HUES64 (cell line): ENCODE data around the gene FKBP7.
"Not testable (repeated sequence)": the region's sequence is repeated elsewhere in the genome, so short reads cannot be mapped to it uniquely, and the experiment has no call there.

Experiments
- H3K27ac ChIP-seq: 2 replicates; pipeline ENCODE4 v1.7.0; 2013; ENCODE audit warnings: low read depth, low read length, inconsistent platforms
- H3K27me3 ChIP-seq: 2 replicates; pipeline ENCODE4 v1.6.1; 2013; ENCODE audit warnings: mild to moderate bottlenecking, low read length; ENCODE audit not compliant: insufficient read depth
- H3K36me3 ChIP-seq: 2 replicates; pipeline ENCODE4 v1.6.1; 2013; ENCODE audit warnings: mild to moderate bottlenecking, low read length; ENCODE audit not compliant: insufficient read depth
- H3K4me1 ChIP-seq: 2 replicates; pipeline ENCODE4 v1.6.1; 2013; ENCODE audit warnings: mild to moderate bottlenecking, low read length, moderate library complexity; ENCODE audit not compliant: insufficient read depth
- H3K4me3 ChIP-seq: 2 replicates; pipeline ENCODE4 v1.5.1; 2013; ENCODE audit warnings: mild to moderate bottlenecking, low read length, moderate library complexity
- H3K9ac ChIP-seq: 2 replicates; pipeline ENCODE4 v1.6.1; 2013; ENCODE audit warnings: mild to moderate bottlenecking, low read depth, low read length
- H3K9me3 ChIP-seq: 2 replicates; pipeline ENCODE4 v1.6.1; 2013; ENCODE audit warnings: low read depth, low read length; ENCODE audit not compliant: insufficient read depth
- WGBS: fragments of 150-250, 120-280 bp; methylation state at CpG from one replicate; pipeline ENCODE4 v1.1.7; 2013; ENCODE audit warnings: missing lambda C conversion rate; 5-methylcytosine and 5-hydroxymethylcytosine counted together

Gene FKBP7

DNA sequence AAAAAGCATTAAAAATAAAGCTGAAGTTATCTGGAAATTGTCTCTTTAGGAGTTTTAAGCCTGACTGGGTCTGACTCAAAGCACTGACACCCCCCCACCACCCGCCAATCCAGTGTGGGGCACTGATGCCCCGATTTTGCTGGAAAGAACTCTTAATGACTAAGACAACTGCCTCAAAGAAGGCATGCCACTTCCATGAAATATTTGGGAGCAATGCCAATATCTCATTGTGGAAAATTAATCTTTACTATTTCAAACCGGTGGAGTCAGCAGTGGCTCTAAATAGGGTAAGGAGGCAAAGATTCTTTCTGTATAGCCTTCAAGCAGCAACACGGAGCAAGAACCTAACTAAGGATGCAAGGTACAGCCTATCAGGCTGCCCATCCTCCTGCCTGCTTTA is 4.5 kb downstream of the FKBP7 start:
- Histone ChIP-seq H3K27me3 (no peaks in the 10 kb centered on the region), H3K9ac (no peak overlapping the region), H3K36me3 (no peaks in the 10 kb centered on the region), H3K27ac (no peak overlapping the region), H3K9me3 (no peaks in the 10 kb centered on the region), H3K4me3 (no peak overlapping the region), H3K4me1 (peaks cover 3% of the 10 kb centered on the region)
- WGBS = 92% methylated on average over 4 of the region's 4 CpGs

DNA sequence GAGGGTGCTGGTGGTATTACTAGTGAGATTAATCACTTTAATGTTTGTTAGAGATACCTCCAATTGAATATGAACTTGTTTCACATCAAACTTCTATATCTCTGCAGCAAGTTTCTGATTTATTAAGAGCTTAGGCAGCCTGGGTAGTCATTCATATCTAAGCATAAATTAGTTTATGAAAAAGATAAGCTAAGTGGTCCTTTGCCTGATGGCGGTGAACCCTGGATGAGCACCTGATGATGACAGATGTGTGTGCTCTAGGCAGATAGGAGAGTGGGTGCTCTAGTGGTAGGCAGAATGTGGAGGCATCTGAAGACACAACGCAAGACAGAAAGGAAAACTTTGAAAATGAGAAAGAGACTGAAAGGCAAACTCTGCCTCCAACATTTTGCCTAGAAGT is 5.0 kb downstream of the FKBP7 start:
- no peaks in the 10 kb centered on the region for H3K27me3 ChIP-seq
- 96% methylated on average over 2 of the region's 2 CpGs for WGBS
- no peak overlapping the region for H3K4me3 ChIP-seq
- no peaks in the 10 kb centered on the region for H3K9me3 ChIP-seq
- H3K27ac ChIP-seq = no peak overlapping the region
- H3K9ac ChIP-seq = no peak overlapping the region
- H3K4me1 ChIP-seq = peaks cover 3% of the 10 kb centered on the region
- no peaks in the 10 kb centered on the region for H3K36me3 ChIP-seq

DNA sequence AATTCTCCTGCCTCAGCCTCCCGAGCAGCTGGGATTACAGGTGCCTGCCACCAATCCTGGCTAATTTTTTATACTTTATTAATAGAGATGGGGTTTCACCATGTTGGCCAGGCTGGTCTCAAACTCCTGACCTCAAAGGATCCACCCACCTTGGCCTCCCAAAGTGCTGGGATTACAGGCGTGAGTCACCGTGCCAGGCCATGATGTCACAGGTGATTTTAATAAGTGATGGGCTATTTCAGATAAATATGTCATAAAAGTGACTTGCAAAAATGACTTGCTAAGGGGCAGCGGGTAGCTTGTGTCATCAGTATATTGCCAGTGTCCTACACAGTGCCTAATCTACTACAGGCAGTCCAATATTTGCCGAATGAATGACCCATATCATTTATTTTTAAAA is 7.1 kb downstream of the FKBP7 start:
- WGBS = 98% methylated on average over 4 of the region's 5 CpGs
- H3K4me3 ChIP-seq, H3K27me3 ChIP-seq, H3K9me3 ChIP-seq, H3K9ac ChIP-seq, H3K4me1 ChIP-seq, H3K36me3 ChIP-seq, H3K27ac ChIP-seq: not testable (repeated sequence)

DNA sequence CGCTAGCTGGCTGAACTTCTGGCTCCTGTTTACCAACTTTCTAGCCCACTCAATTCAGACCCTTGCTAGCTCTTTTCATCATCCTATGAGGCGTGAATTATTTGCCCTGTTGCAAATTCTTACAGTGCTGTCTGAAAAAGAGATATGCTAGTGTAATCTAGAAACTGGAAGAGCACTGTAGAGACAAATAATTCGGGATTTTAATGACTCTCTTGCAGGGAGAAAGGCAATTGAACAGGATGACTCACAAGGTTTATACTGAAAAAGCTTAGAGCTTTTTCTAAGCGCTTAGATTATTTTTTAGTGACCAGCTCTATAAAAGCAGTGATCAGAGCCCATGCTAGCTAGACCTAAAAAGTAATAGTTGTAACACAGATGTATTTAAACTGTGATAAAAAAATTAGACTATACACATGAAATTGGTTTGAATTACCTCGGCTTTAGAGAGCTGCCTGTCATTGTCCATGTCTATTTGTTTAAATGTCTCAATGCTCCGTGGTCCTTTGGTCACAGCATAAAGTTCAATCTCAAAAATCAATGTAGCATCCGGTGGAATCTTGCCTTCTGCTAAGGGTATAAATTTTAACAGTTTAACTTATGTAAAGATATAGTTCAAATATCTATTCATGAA is 9.1 kb downstream of the FKBP7 start:
- 91% methylated on average over 6 of the region's 7 CpGs for WGBS
- H3K4me1 ChIP-seq = peaks cover 3% of the 10 kb centered on the region; the same call in 1 of the 2 replicates
- H3K36me3 ChIP-seq = no peaks in the 10 kb centered on the region
- no peak overlapping the region for H3K9ac ChIP-seq
- H3K27ac ChIP-seq = no peak overlapping the region
- H3K4me3 ChIP-seq = no peak overlapping the region
- no peaks in the 10 kb centered on the region for H3K9me3 ChIP-seq
- no peaks in the 10 kb centered on the region for H3K27me3 ChIP-seq

DNA sequence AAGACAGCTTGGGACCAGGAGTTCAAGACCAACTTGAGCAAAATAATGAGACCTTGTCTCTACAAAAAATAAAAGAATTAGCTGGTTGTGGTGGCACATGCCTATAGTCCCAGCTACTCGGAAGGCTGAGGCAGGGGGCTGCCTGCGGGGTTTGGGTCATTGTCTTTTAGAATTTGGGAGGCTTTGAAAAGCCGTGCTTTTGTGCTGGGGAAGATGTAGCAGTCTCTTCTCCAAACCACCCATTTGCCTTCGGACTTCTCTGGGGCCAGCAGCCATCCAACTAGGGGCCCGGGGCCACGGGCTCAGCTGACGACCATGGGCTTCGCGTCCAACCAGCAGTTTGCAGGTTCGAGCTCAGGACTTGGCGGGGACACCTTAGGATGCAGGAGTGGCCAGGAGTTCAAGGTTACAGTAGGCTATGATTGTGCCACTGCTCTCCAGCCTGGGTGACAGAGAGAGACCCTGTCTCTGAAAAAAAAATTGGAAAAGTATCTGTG is 21.0 kb downstream of the FKBP7 start:
- Histone ChIP-seq H3K27me3 (no peaks in the 10 kb centered on the region), H3K9ac (no peak overlapping the region), H3K27ac (no peak overlapping the region), H3K36me3 (no peaks in the 10 kb centered on the region), H3K4me1 (no peaks in the 10 kb centered on the region), H3K9me3 (no peaks in the 10 kb centered on the region), H3K4me3 (no peak overlapping the region)
- 84% methylated on average over 11 of the region's 11 CpGs for WGBS

DNA sequence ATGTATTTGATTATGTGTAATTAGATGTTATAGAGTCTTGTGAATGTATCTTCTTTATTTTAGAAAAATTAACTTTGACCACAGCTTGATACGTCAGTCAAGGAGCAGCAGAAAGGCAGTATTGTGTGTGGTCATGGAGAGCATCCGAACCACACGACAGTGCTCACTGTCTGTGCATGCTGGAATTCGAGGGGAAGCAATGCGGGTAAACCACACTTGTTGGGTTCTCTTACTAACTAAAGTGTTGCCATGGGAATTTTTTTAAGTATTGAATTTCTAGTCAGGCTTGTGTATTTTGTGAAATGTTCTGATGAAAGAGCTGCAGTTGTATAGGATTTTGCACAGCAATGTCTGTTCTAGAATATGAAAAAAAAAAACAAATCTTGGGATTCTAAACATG is 22.5 kb downstream of the FKBP7 start:
- Histone ChIP-seq H3K36me3 (no peaks in the 10 kb centered on the region), H3K9me3 (no peaks in the 10 kb centered on the region), H3K27ac (no peak overlapping the region), H3K27me3 (no peaks in the 10 kb centered on the region), H3K4me1 (no peaks in the 10 kb centered on the region), H3K9ac (no peak overlapping the region), H3K4me3 (no peak overlapping the region)
- WGBS = 92% methylated on average over 5 of the region's 5 CpGs

DNA sequence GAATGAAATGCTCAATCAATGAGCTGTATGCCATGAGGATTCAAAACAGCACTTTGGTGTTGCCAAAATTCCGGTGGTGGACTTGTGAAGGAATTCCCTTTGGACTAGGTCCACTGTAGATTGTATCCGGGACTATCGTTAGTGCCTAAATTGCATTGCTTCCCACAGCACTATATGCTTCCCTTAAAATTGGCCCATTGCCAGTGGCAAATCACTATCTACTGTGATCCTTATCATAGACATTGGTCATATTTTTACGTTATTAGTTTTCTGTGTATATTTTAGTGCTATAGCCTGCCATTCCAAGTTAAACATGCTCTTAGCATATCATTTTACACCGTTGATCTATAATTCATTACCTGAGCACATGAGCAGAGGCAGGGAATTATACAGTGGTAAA is 25.5 kb downstream of the FKBP7 start:
- Histone ChIP-seq H3K9me3 (no peaks in the 10 kb centered on the region), H3K9ac (no peak overlapping the region), H3K4me1 (peaks cover 8% of the 10 kb centered on the region; the same call in 1 of the 2 replicates), H3K4me3 (no peak overlapping the region), H3K27me3 (no peaks in the 10 kb centered on the region), H3K27ac (no peak overlapping the region), H3K36me3 (peaks cover 21% of the 10 kb centered on the region)
- 91% methylated on average over 4 of the region's 5 CpGs for WGBS

DNA sequence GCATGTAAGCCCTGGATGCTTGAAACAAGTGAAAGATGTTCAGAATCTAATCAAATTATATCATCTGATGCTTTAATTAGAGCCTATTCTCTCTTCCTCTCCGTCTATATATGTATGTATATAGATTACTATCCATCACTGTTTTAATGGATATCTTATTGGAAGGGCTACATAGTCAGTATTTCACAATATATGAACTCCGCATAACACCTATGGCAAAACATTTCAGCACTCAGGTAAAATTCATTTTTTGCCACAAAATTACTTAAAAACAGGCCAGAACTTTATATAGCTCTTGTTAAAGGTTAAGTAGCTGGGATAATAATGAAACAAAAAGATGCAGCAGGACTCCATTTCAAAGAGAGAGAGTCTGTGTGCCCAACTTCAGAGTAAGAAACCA is 26.1 kb downstream of the FKBP7 start:
- Histone ChIP-seq H3K9me3 (no peaks in the 10 kb centered on the region), H3K36me3 (peaks cover 26% of the 10 kb centered on the region), H3K27me3 (no peaks in the 10 kb centered on the region), H3K4me1 (peaks cover 8% of the 10 kb centered on the region; the same call in 1 of the 2 replicates), H3K4me3 (no peak overlapping the region), H3K9ac (no peak overlapping the region), H3K27ac (no peak overlapping the region)
- WGBS = 93% methylated on average over 1 of the region's 2 CpGs

DNA sequence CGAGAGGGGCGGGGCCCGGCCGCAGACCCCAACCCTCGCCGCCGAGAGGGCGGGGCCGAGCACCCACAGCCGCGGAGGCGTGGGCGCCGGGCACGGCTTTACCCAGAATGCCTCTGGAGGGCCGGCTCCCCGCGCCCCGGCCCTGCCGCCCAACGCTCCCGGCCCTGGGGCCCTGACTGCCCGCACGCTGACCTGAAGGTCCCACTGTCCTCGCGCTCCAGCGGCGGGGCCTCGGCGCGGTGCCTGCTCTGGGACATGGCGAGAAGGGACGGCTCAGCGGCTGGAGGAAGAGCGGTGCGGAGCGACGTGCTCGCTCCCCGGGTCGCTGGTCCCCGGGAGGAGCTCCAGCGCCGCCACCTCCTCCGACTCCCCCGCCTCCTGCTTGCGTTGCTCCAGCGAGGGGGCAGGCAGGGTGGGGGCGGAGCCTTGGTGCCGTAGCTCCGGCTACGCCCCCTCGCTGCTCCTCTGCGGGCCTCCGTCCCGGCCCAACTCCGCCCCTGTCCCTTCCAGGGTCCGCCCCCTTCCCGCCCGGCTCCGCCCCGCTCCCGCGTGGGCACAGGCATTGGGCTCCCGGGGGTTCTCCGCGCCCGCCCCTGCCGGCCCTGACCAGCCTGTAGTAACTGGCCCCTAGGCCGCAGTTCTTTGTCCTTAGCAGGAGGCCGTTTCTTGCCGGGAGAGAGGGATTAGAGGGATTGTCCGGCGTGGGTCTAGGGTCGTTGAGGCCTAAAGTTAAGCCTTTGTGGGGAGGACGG is 27.4 kb downstream of the FKBP7 start, which contains the start of the genes PJVK and PRKRA:
TSS of gene PJVK (plus strand) at position 605 of the 752 bp plus-strand sequence. CDS start 2,032 bp downstream, outside the sequence.
TSS of gene PRKRA (minus strand) at position 402 of the 752 bp plus-strand sequence. CDS start at position 257, 145 bp downstream.
- Histone ChIP-seq H3K36me3 (peaks cover 38% of the 10 kb centered on the region), H3K27me3 (no peaks in the 10 kb centered on the region), H3K9ac (peak within 1 kb of the TSS; percentile 99), H3K27ac (peak within 1 kb of the TSS; percentile 99), H3K4me1 (peaks cover 8% of the 10 kb centered on the region; the same call in 1 of the 2 replicates), H3K4me3 (peak within 1 kb of the TSS; percentile 70), H3K9me3 (no peaks in the 10 kb centered on the region)
- 8% methylated on average over 76 of the region's 76 CpGs for WGBS

DNA sequence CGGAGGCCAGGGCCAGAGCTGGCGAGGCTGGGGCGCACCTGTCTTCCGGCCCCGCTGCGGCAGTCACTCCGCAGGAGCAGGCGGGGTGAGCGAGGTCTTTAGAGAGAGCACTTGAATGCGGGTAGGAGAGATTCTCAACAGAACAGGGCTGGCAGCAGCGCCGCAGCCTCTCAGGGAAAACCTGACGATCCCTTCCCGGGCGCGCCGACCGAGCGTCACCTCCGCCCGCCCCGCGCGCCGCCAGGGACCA is 28.0 kb downstream of the FKBP7 start:
- peaks cover 8% of the 10 kb centered on the region; the same call in 1 of the 2 replicates for H3K4me1 ChIP-seq
- peak overlapping the region; percentile 70 for H3K4me3 ChIP-seq
- peak overlapping the region; percentile 99; the same call in 1 of the 2 replicates for H3K27ac ChIP-seq
- WGBS = under 1% methylated on average over 25 of the region's 25 CpGs
- peaks cover 43% of the 10 kb centered on the region for H3K36me3 ChIP-seq
- H3K9me3 ChIP-seq = no peaks in the 10 kb centered on the region
- H3K27me3 ChIP-seq = no peaks in the 10 kb centered on the region
- peak overlapping the region; percentile 99 for H3K9ac ChIP-seq

DNA sequence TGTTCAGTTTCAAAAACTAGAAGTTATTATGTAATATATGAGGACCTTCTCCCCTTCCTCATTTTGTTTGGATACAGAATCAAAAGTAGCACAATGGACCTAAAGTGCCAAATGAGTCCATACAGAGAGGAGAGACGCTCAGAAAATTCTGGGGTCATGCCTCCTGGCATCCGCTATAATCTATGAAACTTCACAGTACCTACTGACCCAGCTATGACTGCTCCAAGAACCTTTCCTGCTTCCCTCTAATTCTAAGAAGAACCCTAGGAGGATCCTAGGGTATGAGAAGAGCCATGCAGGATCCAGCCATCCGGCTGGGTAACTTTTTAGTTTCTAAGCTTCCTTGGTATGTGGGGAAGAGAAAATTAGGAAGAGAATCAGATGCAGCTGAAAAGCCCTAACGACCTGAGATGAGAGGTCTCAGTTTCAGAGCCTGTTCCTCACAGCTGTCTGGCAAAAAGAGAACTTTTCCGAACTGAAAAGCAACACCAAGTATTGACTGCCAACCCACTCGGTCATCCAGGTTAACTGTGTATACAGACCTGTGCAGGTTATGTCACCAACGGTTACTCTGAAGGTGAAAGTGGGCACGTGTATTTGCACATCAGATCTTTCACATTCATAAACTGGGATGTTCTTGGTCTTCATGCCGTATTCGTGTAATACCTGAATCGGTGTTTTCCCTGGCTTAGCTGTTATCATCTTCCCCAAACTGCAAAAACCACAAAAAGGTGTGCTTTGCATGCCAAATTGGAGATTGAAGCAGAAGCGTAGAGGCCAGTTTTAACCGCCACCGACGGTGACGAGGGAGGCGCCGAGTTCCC is 28.5 kb downstream of the FKBP7 start:
- Histone ChIP-seq H3K4me1 (peaks cover 8% of the 10 kb centered on the region; the same call in 1 of the 2 replicates), H3K27me3 (no peaks in the 10 kb centered on the region), H3K9ac (peak overlapping the region; percentile 99), H3K4me3 (peak overlapping the region; percentile 70), H3K27ac (peak overlapping the region; percentile 99; the same call in 1 of the 2 replicates), H3K36me3 (peaks cover 48% of the 10 kb centered on the region), H3K9me3 (no peaks in the 10 kb centered on the region)
- WGBS = 24% methylated on average over 18 of the region's 18 CpGs
